ENCODE results near the gene HSD11B1L. TPM values are rescaled to one million over a fixed set of nuclear protein-coding genes. Genes with fewer than 3 reads are reported as not detected.

HSD11B1L gene
- total RNA-seq, 2 donors from 2014 or later = 7.7 to 12.7 TPM

- Histone ChIP-seq H3K9ac (ENCODE audit: extremely low read depth, low read length, poor library complexity, severe bottlenecking) (no peak overlapping the region), H3K27me3 (ENCODE audit: control insufficient read depth, insufficient read depth, low read length, poor library complexity, severe bottlenecking) (no peaks in the 10 kb centered on the region), H3K4me1 (ENCODE audit: control insufficient read depth, insufficient read depth, low read length) (no peaks in the 10 kb centered on the region), H3K9me3 (ENCODE audit: control insufficient read depth, low read length) (no peaks in the 10 kb centered on the region), H3K27ac (ENCODE audit: low read depth, low read length) (no peak overlapping the region), H3K4me3 (ENCODE audit: low read length) (no peak overlapping the region), H3K36me3 (ENCODE audit: control insufficient read depth, insufficient read depth, low read length) (peaks cover 6% of the 10 kb centered on the region)
- no peak for TF ChIP-seq CTCF (conservative IDR thresholded peaks at IDR 0.05)
- Mint-ChIP-seq H3K36me3 (ENCODE audit: low read depth) (peaks cover 8% of the 10 kb centered on the region), H3K4me3 (no peak overlapping the region), H3K27me3 (ENCODE audit: insufficient read depth) (peaks cover 7% of the 10 kb centered on the region), H3K9me3 (no peaks in the 10 kb centered on the region), H3K27ac (no peak overlapping the region), H3K4me1 (peaks cover 10% of the 10 kb centered on the region)
- no peak for DNase-seq
- 88 to 89% methylated on average over 8 to 10 of the region's 10 CpGs for WGBS, 2 experiments (ENCODE audit: insufficient coverage in 1 of 2, insufficient read length in 1 of 2)
These were observed 3.7 kb upstream of the HSD11B1L start for GRCh38 chr19:5677136-5677535.

- peaks cover 8% of the 10 kb centered on the region for H3K36me3 Mint-ChIP-seq (ENCODE audit: low read depth)
- Histone ChIP-seq H3K36me3 (ENCODE audit: control insufficient read depth, insufficient read depth, low read length) (peaks cover 6% of the 10 kb centered on the region), H3K4me3 (ENCODE audit: low read length) (no peak overlapping the region), H3K4me1 (ENCODE audit: control insufficient read depth, insufficient read depth, low read length) (no peaks in the 10 kb centered on the region), H3K9me3 (ENCODE audit: control insufficient read depth, low read length) (no peaks in the 10 kb centered on the region), H3K27ac (ENCODE audit: low read depth, low read length) (no peak overlapping the region), H3K9ac (ENCODE audit: extremely low read depth, low read length, poor library complexity, severe bottlenecking) (no peak overlapping the region), H3K27me3 (ENCODE audit: control insufficient read depth, insufficient read depth, low read length, poor library complexity, severe bottlenecking) (no peaks in the 10 kb centered on the region)
- H3K9me3 Mint-ChIP-seq = no peaks in the 10 kb centered on the region
- WGBS, 2 experiments (ENCODE audit: insufficient coverage in 1 of 2, insufficient read length in 1 of 2) = 93 to 95% methylated on average over 8 to 9 of the region's 9 CpGs
- peaks cover 10% of the 10 kb centered on the region for H3K27me3 Mint-ChIP-seq (ENCODE audit: insufficient read depth)
- no peak for DNase-seq
- TF ChIP-seq CTCF (conservative IDR thresholded peaks at IDR 0.05) = no peak
- H3K27ac Mint-ChIP-seq = no peak overlapping the region
- H3K4me3 Mint-ChIP-seq = no peak overlapping the region
- H3K4me1 Mint-ChIP-seq = peaks cover 13% of the 10 kb centered on the region
These were observed 3.2 kb upstream of the HSD11B1L start for GRCh38 chr19:5677580-5677979.

- H3K4me1 ChIP-seq (ENCODE audit: control insufficient read depth, insufficient read depth, low read length) = no peaks in the 10 kb centered on the region
- Mint-ChIP-seq H3K4me1 (peaks cover 13% of the 10 kb centered on the region), H3K27me3 (ENCODE audit: insufficient read depth) (peaks cover 10% of the 10 kb centered on the region), H3K4me3 (no peak overlapping the region), H3K36me3 (ENCODE audit: low read depth) (peaks cover 3% of the 10 kb centered on the region), H3K27ac (no peak overlapping the region), H3K9me3 (no peaks in the 10 kb centered on the region)
- H3K4me3 ChIP-seq (ENCODE audit: low read length) = no peak overlapping the region
- no peak overlapping the region for H3K9ac ChIP-seq (ENCODE audit: extremely low read depth, low read length, poor library complexity, severe bottlenecking)
- no peak for TF ChIP-seq CTCF (conservative IDR thresholded peaks at IDR 0.05)
- no peak overlapping the region for H3K27ac ChIP-seq (ENCODE audit: low read depth, low read length)
- H3K36me3 ChIP-seq (ENCODE audit: control insufficient read depth, insufficient read depth, low read length) = peaks cover 6% of the 10 kb centered on the region
- no peaks in the 10 kb centered on the region for H3K27me3 ChIP-seq (ENCODE audit: control insufficient read depth, insufficient read depth, low read length, poor library complexity, severe bottlenecking)
- H3K9me3 ChIP-seq (ENCODE audit: control insufficient read depth, low read length) = no peaks in the 10 kb centered on the region
- 95 to 98% methylated on average over 9 to 20 of the region's 22 CpGs for WGBS, 2 experiments (ENCODE audit: insufficient coverage in 1 of 2, insufficient read length in 1 of 2)
- peak; percentile 41 for DNase-seq
These were observed 2.6 kb upstream of the HSD11B1L start for GRCh38 chr19:5678071-5678718.

Data from endodermal cell (in vitro differentiated cells).